ENCODE results near the gene CYP26A1.

CYP26A1 gene

DNA sequence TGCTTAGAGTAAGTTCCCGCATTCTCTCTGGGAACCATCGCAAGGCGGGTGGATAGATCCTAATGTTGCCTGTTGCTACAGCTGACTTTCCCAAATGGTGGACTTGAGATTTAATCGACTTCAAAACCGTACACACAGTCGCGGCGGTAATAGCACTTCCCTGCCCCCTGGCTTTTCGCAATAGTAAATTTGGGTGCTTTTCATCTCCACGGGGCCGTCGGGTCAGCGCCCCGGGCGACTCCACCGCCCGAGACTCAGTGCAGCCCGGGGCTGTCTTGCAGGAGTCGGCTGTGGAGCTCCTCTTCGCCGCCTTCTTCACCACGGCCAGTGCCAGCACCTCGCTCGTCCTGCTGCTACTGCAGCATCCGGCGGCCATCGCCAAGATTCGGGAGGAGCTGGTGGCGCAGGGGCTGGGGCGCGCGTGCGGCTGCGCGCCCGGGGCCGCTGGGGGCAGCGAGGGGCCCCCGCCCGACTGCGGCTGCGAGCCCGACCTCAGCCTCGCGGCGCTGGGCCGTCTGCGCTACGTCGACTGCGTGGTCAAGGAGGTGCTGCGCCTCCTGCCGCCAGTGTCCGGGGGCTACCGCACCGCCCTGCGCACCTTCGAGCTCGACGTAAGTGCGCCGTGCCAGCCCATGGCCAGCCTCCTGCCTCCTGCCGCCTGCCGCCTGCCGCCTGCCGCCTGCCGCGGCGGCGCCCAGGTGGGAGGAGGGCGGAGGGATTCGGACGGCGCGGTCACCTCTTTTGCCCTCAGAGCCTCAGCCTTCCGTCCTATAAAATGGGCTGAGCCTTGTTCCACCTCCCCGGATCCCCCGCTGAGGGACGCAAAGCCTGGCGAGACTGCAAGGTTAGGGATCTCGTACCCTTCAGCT is 7.8 kb upstream of the CYP26A1 start:
- no peak for DNase-seq

- DNase-seq = no peak
These were observed 7.2 kb upstream of the CYP26A1 start for GRCh38 chr10:93066544-93066913.

GRCh38 chr10:93067443-93068365 is 6.0 kb upstream of the CYP26A1 start:
- no peak for DNase-seq

DNA sequence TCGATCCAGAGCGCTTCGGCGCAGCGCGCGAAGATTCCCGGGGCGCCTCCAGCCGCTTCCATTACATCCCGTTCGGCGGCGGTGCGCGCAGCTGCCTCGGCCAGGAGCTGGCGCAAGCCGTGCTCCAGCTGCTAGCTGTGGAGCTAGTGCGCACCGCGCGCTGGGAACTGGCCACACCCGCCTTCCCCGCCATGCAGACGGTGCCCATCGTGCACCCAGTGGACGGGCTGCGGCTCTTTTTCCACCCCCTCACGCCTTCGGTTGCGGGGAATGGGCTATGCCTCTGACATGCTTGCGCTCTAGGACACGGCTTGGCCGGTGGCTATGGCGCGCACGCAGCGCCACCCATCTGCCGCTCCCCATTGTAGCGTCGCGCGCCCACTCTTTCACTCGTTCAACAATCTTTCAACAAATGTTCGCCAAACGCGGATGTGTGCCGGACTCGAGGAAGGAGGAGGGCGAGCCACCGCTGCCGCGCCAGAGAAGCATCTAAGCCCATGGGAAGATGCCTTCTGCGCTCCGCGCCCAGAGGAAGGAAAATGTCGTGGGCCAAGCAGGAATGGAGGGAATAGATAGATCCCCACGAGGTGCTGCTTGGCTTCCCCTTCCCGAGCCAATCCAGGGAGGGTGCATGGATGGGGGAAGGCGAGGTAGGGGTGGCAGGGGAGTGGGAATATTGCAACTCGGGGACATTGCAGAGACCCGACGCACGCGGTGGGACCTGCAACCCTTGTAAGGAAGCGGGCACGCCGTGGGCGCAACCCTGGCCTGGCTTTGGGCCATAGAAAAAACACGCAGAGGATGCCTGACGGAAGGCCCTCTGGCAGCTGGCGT is 5.1 kb upstream of the CYP26A1 start:
- DNase-seq = no peak

DNA sequence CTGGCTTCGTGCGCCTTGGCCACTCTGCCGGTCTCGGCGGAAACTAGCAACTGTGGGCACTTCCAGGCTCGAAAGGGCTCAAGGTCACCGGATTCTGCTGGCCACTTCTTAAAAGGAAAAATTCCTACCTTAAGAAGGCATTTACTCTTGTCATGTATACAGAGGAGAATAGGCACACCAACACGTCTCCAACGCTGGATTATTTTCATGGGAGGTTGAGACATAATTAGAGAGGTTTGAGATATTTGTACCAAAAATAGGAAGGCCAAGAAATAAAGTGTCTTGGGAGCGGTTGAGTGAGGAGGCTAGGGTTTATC is 4.5 kb upstream of the CYP26A1 start:
- DNase-seq = no peak

GRCh38 chr10:93070378-93071176 is 3.1 kb upstream of the CYP26A1 start:
- DNase-seq = no peak

GRCh38 chr10:93071177-93071472 is 2.6 kb upstream of the CYP26A1 start:
- DNase-seq = no peak

GRCh38 chr10:93071674-93072224 is 1.9 kb upstream of the CYP26A1 start:
- no peak for DNase-seq

- DNase-seq = no peak
These were observed 1.4 kb upstream of the CYP26A1 start for GRCh38 chr10:93072225-93072712.

DNA sequence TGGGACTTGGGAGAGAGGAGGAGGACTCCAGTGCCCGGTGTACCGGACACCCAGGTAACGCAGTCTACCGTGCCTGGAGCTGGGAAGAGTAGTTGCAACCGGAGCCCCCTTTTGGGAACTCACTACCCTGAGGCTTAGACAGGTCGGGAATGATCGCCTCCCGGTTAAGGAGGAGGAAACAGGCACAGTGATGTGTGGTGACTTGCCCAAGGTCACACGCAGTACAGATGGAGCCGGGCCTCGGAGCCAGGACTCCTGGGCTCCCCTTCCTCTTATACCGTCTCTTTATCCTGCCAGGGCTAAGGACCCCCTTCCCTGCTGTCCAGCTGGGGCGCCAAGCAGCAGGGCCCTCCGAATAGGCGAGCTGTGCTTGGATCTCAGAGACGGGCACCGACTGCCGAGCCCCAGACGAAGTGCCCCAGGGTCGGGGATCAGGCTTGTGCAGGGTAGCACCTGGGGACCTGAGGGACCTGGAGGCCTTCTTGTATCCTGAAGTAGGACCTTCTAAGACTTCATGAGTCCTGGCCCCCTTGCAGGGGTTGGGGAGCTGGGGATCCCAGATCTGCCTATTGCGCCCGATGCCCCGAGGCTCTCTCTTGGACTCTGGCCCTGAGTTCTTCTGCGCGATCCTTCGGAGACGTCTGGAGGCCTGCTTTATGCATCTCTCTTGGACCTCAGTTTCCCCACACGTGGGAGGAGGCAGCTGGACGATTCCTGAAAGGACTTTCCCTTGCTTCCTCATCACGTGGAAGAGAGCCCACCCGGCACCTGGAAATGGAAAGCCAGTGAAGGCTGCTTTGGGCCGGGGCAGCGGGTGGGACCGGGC is 767 bp upstream of the CYP26A1 start:
- DNase-seq = no peak

DNA sequence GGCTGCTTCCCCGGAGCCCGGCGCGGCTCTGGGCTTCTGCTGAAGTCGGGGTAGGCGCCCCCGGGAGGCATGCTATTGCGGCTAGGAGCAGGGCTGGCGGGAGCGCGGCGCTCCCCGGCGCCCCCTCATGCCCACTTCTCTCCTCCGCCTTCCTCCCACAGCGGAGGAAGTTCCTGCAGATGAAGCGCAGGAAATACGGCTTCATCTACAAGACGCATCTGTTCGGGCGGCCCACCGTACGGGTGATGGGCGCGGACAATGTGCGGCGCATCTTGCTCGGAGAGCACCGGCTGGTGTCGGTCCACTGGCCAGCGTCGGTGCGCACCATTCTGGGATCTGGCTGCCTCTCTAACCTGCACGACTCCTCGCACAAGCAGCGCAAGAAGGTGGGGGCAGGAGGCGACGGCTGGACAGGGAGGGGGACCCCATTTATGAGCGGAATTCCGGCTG is 479 bp downstream of the CYP26A1 start:
- no peak for DNase-seq

GRCh38 chr10:93074597-93075368 is 1.1 kb downstream of the CYP26A1 start:
- no peak for DNase-seq

- DNase-seq = peak; percentile 67
These were observed 1.9 kb downstream of the CYP26A1 start for GRCh38 chr10:93075369-93076221.

GRCh38 chr10:93076871-93077270 is 3.2 kb downstream of the CYP26A1 start:
- no peak for DNase-seq

DNA sequence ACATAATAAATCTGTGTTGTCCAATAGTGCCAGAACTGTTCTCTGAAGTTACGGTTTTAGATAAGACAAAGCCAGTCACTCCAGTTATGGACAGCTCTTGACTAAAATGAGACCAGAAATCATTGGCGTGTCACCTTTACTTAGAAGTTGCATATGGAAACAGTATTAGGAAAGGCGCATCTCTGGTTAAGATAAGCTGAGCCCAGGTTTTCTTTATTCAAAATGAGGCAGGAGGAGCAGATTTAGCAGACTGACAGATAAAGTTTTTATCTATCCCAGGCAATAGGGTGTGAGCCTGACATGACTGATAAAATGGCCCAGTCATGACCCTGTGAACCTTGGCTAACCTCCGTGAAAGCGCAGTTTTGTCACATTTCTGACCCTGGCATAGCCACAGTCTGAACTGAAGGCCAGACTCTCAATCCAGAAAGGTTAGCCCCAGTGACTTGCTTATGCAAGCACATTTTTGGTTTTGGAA is 4.2 kb downstream of the CYP26A1 start:
- DNase-seq = no peak

DNA sequence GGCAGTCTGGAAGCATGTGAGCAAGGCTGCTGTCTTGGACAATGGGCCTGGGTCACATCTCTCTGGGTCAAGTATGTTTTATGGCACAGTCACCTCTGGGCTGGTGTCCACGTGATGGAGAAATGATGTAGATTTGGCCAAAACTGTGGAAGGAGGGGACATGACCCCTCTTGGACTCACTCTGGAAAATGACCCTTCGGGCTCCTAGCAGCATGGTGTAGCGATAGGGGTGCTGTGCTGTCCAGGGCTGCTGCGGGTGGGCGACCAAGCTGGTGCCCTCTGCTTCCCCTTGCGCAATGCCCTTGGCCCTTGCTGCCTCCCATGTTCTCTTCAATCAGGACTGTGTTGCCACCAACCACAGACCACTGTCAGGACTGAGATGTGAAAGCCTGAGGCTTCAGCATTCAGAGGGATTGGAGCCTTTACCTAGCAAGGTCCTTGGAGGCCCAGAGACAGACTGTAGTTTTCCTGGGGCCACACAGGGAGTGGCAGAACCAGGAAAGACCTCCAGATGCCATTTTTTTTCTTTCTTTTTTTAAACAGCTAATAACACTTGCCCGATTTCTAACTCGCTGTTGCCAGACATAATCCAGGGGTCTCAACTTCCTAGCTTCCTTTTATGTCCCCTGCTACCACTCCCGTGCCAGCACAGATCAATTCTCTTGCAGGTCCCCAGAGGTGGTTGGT is 6.1 kb downstream of the CYP26A1 start:
- DNase-seq = no peak

DNA sequence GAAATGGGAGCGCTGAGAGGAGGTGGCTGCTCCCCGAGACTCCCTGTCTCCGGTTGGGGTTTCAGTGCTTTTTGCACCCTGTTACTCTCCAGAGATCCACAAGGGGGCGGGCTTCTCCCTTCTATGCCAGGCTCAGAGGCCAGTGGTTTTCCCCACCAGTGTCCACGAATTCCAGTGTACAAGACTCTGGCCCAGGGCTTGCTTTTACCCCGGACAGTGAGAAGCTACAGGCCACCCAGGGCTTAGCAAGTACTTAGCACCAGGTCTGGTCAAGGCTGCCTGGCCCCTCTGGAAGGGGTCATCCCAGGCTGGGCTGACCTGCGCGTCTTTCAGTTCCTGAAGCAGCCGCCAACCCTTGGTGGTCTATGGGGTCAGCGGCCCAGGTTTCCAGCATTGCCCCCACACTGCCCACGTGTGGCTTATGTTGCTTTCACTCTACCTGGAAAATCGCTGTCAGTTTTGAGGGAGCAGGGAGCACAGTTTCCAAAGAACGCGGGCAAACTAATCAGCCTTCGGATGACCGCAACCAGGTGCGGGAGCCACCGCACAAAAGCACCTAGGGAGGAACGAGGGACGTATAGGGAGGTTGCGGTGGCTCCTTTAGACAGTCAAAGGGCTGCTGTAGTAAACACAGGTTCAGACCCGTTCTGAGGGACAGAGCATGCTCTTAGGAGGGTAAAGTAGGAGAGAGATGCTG is 6.8 kb downstream of the CYP26A1 start:
- DNase-seq = peak; percentile 58

DNA sequence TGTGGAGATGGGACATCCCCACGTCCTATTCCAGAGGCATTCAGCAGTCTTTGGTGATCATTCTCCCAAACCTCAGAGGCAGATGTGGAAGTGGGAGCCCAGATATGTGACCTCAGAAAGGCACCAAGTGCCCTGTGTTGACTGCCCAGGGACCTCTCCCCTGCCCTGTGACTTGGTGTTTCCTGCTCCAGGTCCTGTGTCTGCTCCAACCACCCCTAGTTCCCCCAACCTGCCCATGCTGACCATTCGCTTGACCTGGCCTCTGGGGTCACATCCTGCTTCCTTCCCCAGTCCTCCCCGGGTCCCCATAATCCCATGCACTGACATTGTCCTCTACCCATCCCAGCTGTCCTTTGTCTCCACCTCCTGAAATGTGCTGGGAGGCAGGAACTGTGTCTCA is 7.6 kb downstream of the CYP26A1 start:
- no peak for DNase-seq

Data from activated CD4-positive, alpha-beta T cell treated with anti-CD3 and anti-CD28 coated beads, Interleukin-10, Interleukin-2, amounts not matched to agents 100 ng/mL and 50 ng/mL, durations not matched to agents 16 hours and 8 hours (primary cell).